IMR-90 (cell line): ENCODE results near the gene RABEP1.

Experiments
- SMC3 ChIP-seq: fragments of 150-350 bp; IDR thresholded peaks from 2 replicates; pipeline ENCODE4 v1.6.1; 2016; ENCODE audit warnings: low read depth, mild to moderate bottlenecking, antibody characterized with exemption, low read length, moderate library complexity
- TF ChIP-seq, protein P1 (sequence below): conservative IDR thresholded peaks from 2 replicates; pipeline ENCODE4 v1.5.1; 2012; ENCODE audit warnings: mild to moderate bottlenecking, low read depth, low read length, improper control_type of control experiment
- TF ChIP-seq, protein P2 (sequence below): fragments of 150-350 bp; IDR thresholded peaks from 2 replicates; pipeline ENCODE4 v1.6.1; 2017; ENCODE audit warnings: mild to moderate bottlenecking, antibody characterized with exemption, low read length, low read depth

DNA sequence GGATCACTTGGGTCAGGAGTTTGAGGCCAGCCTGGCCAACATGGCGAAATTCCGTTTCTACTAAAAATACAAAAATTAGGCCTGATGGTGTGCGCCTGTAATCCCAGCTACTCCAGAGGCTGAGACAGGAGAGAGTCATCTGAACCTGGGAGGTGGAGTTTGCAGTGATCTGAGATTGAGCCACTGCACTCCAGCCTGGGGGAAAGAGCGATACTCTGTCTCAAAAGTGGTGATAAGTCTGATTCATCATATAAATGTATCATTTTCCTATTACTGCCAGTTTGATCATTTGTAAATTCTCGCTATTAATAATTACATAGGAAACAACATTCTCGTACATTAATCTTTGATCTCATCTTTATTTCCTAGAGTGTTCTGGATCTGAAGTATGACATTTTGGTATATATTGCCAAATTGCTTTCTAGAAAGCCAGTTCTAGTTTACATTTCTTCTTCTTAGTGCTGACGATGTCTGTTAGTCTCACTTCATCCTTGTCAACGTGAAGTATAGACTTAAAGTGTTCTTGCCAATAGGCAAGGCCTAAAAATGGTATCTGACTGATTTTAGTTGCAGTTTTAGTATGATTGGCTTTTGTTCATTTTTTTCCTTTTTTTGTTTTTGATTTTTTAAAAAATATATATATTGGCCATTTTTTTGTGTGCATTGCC is 9.7 kb downstream of the RABEP1 start:
- TF ChIP-seq, protein P1, sequence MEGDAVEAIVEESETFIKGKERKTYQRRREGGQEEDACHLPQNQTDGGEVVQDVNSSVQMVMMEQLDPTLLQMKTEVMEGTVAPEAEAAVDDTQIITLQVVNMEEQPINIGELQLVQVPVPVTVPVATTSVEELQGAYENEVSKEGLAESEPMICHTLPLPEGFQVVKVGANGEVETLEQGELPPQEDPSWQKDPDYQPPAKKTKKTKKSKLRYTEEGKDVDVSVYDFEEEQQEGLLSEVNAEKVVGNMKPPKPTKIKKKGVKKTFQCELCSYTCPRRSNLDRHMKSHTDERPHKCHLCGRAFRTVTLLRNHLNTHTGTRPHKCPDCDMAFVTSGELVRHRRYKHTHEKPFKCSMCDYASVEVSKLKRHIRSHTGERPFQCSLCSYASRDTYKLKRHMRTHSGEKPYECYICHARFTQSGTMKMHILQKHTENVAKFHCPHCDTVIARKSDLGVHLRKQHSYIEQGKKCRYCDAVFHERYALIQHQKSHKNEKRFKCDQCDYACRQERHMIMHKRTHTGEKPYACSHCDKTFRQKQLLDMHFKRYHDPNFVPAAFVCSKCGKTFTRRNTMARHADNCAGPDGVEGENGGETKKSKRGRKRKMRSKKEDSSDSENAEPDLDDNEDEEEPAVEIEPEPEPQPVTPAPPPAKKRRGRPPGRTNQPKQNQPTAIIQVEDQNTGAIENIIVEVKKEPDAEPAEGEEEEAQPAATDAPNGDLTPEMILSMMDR, result no peak
- TF ChIP-seq, protein P2, sequence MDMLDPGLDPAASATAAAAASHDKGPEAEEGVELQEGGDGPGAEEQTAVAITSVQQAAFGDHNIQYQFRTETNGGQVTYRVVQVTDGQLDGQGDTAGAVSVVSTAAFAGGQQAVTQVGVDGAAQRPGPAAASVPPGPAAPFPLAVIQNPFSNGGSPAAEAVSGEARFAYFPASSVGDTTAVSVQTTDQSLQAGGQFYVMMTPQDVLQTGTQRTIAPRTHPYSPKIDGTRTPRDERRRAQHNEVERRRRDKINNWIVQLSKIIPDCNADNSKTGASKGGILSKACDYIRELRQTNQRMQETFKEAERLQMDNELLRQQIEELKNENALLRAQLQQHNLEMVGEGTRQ, result no peak
- TF ChIP-seq SMC3, result no peak
